ENCODE results near the gene B3GNT5. TPM values are rescaled to one million over a fixed set of nuclear protein-coding genes. Genes with fewer than 3 reads are reported as not detected.

Gene B3GNT5
- total and polyA plus RNA-seq, 2 of the 8 experiments (the other 6 are each of a cell fraction or from before 2014, with no cell fraction given): 2.4 to 9.7 TPM

DNA sequence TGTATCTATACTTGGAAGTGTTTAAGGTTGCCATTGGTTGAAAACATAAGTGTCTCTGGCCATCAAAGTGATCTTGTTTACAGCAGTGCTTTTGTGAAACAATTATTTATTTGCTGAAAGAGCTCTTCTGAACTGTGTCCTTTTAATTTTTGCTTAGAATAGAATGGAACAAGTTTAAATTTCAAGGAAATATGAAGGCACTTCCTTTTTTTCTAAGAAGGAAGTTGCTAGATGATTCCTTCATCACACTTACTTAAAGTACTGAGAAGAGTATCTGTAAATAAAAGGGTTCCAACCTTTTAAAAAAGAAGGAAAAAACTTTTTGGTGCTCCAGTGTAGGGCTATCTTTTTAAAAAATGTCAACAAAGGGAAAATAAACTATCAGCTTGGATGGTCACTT lies 19.7 kb downstream of the B3GNT5 start:
- no peak overlapping the region for H2AFZ ChIP-seq (ENCODE audit: low read length)
- no peak overlapping the region for H2AK5ac ChIP-seq (ENCODE audit: low read depth, low read length)
- no peak overlapping the region for H3K9ac ChIP-seq (replicated peaks in 1 of 4; ENCODE audit: extremely low read depth in 1 of 4, low read depth in 3 of 4, low read length in 3 of 4)
- H4K91ac ChIP-seq (replicated peaks; ENCODE audit: insufficient read length, low read length): no peak overlapping the region
- no peak overlapping the region for H2BK5ac ChIP-seq (ENCODE audit: low read depth, low read length)
- H3K14ac ChIP-seq (ENCODE audit: insufficient read length): no peak overlapping the region
- peaks cover 0 to 9% (median 5%) of the 10 kb centered on the region in 4 experiments; a peak in 6 of 7 replicates for H3K4me1 ChIP-seq (replicated peaks in 1 of 4; ENCODE audit: control insufficient read depth in 3 of 4, insufficient read depth in 4 of 4, low read length in 3 of 4)
- H4K20me1 ChIP-seq (replicated peaks in 1 of 2; ENCODE audit: control insufficient read depth in 1 of 2, insufficient read depth in 2 of 2, low read length in 2 of 2): no peaks in the 10 kb centered on the region
- no peaks in the 10 kb centered on the region for H3K27me3 ChIP-seq (replicated peaks in 1 of 4; ENCODE audit: control insufficient read depth in 3 of 4, extremely low read depth in 1 of 4, insufficient read depth in 3 of 4, low read length in 3 of 4)
- H3K9me3 ChIP-seq (ENCODE audit: insufficient read depth in 2 of 2, low read depth in 1 of 2, low read length in 1 of 2): no peaks in the 10 kb centered on the region
- H3K36me3 ChIP-seq (ENCODE audit: control insufficient read depth in 2 of 4, insufficient read depth in 4 of 4, low read length in 3 of 4): peaks cover 0 to 6% (median 3%) of the 10 kb centered on the region in 4 experiments; a peak in 2 of 8 replicates
- no peak overlapping the region for H2BK120ac ChIP-seq (replicated peaks; ENCODE audit: low read depth, low read length)
- H2BK12ac ChIP-seq (ENCODE audit: low read depth, low read length): no peak overlapping the region
- ChIA-PET POLR2A (ENCODE audit: partially characterized antibody) (no interaction called here), CTCF (ENCODE audit: partially characterized antibody) (no interaction called here)
- no peak overlapping the region for H4K5ac ChIP-seq (ENCODE audit: insufficient read length, low read depth, low read length)
- FAIRE-seq: no peak
- no peak overlapping the region for H3K23ac ChIP-seq (ENCODE audit: insufficient read length)
- no peak for DNase-seq (ENCODE audit: low read depth in 1 of 2, low spot score in 2 of 2)
- no peaks in the 10 kb centered on the region for H3K79me1 ChIP-seq (ENCODE audit: low read depth, low read length)
- H3K27ac ChIP-seq (ENCODE audit: low read depth, low read length): no peak overlapping the region
- no peak overlapping the region for H3K4me2 ChIP-seq (ENCODE audit: insufficient read depth in 1 of 2, low read depth in 2 of 2, low read length in 2 of 2)
- 0 out of 4 replicates have a peak, but pooled peaks cover 0 to 4% of the 10 kb centered on the region in 2 experiments for H3K79me2 ChIP-seq (ENCODE audit: control insufficient read depth in 1 of 2, insufficient read depth in 2 of 2, low read length in 2 of 2)
- H3K18ac ChIP-seq (ENCODE audit: extremely low read depth, low read length): no peak overlapping the region
- H2BK20ac ChIP-seq (ENCODE audit: low read length): no peak overlapping the region
- H3K23me2 ChIP-seq (ENCODE audit: low read depth, low read length): no peaks in the 10 kb centered on the region
- H4K8ac ChIP-seq (ENCODE audit: extremely low read depth, insufficient read depth, low read length): no peak overlapping the region
- no peak overlapping the region for H3K56ac ChIP-seq (replicated peaks; ENCODE audit: insufficient read length, low read depth, low read length)
- no peak for TF ChIP-seq YY1 (IDR thresholded peaks at IDR 0.05; ENCODE audit: low read depth, low read length)
- no peak for TF ChIP-seq CHD2 (IDR thresholded peaks at IDR 0.05; ENCODE audit: low read length)
- no peak for TF ChIP-seq MAFK (IDR thresholded peaks at IDR 0.05; ENCODE audit: low read depth, low read length)
- no peak for TF ChIP-seq SP2 (IDR thresholded peaks at IDR 0.05; ENCODE audit: low read length)
- no peak for TF ChIP-seq TBP (IDR thresholded peaks at IDR 0.05; ENCODE audit: low read depth, low read length)
- TF ChIP-seq SIX5 (IDR thresholded peaks at IDR 0.05; ENCODE audit: low read depth, low read length): no peak
- TF ChIP-seq MAX (IDR thresholded peaks at IDR 0.05): no peak
- TF ChIP-seq, protein P1, sequence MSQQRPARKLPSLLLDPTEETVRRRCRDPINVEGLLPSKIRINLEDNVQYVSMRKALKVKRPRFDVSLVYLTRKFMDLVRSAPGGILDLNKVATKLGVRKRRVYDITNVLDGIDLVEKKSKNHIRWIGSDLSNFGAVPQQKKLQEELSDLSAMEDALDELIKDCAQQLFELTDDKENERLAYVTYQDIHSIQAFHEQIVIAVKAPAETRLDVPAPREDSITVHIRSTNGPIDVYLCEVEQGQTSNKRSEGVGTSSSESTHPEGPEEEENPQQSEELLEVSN (IDR thresholded peaks at IDR 0.05): no peak
- no peak for TF ChIP-seq RXRA (IDR thresholded peaks at IDR 0.05; ENCODE audit: insufficient read depth, low read depth, low read length)
- no peak for TF ChIP-seq JUND (IDR thresholded peaks at IDR 0.05; ENCODE audit: low read length)
- TF ChIP-seq RFX5 (IDR thresholded peaks at IDR 0.05; ENCODE audit: borderline replicate concordance, low read depth, low read length): no peak
- no peak for TF ChIP-seq POU5F1 (IDR thresholded peaks at IDR 0.05; ENCODE audit: low read depth, low read length)
- no peak for TF ChIP-seq RAD21 (IDR thresholded peaks at IDR 0.05 in 1 of 2, conservative IDR thresholded peaks at IDR 0.05 in 1 of 2; ENCODE audit: low read depth in 2 of 2, low read length in 2 of 2)
- TF ChIP-seq CHD1 (IDR thresholded peaks at IDR 0.05; ENCODE audit: low read depth, low read length): no peak
- no peak overlapping the region for H3K4ac ChIP-seq (replicated peaks; ENCODE audit: insufficient read length, low read depth, low read length)
- H2BK15ac ChIP-seq (ENCODE audit: low read length): no peak overlapping the region
- H3K4me3 ChIP-seq (ENCODE audit: extremely low read depth in 1 of 4, insufficient read depth in 2 of 4, low read depth in 3 of 4, low read length in 4 of 4): no peak overlapping the region

Data from H1 (cell line).